ENCODE measurements around the gene CHTF18. TPM values are rescaled to one million over a fixed set of nuclear protein-coding genes. Genes with fewer than 3 reads are reported as not detected.

The CHTF18 gene
- total and polyA plus RNA-seq, 2 donors (not counting 3 experiments of a cell fraction or from before 2014, with no cell fraction given), result 33.0 to 69.5 TPM

GRCh38 chr16:760545-761343 lies 27.7 kb upstream of the CHTF18 start, which contains the start of gene MSLN:
TSS of gene MSLN (plus strand) at chr16:760734. CDS start at chr16:762681, 1,947 bp downstream.
- DNase-seq (ENCODE audit: low read depth, low spot score), result no peak
- no peaks in the 10 kb centered on the region for H3K9me1 ChIP-seq (replicated peaks; ENCODE audit: control insufficient read depth, extremely low read depth, insufficient read depth, low read length)
- no peak within 1 kb of the TSS for H3K9ac ChIP-seq (replicated peaks; ENCODE audit: extremely low read depth, insufficient read depth, low read length)
- H3K79me2 ChIP-seq (ENCODE audit: control insufficient read depth, insufficient read depth, low read length), result no peaks in the 10 kb centered on the region
- ChIA-PET POLR2A (no interaction called here), CTCF (interaction anchor here (1.0 to 1.3 kb wide), 2 partner anchors 12 to 28 kb away, joined by 3 to 4 read pairs; no protein-coding TSS in a partner anchor)
- FAIRE-seq, result no peak
- no TSS peak for BruUV-seq (replicated peaks)
- no peak within 1 kb of the TSS for H3K27ac ChIP-seq (ENCODE audit: insufficient read depth, low read depth, low read length)
- no peaks in the 10 kb centered on the region for H4K20me1 ChIP-seq (replicated peaks; ENCODE audit: control insufficient read depth, extremely low read depth, insufficient read depth, low read length)
- dilution Hi-C loops (cut with MboI; ENCODE audit: extremely low pct_ligation_motif_present, low sequenced_read_pairs), result no loop called here
- H3K4me2 ChIP-seq (ENCODE audit: insufficient read depth, low read length), result no peak within 1 kb of the TSS
- H2AFZ ChIP-seq (ENCODE audit: low read depth, low read length), result no peak within 1 kb of the TSS
- TF ChIP-seq FOS (IDR thresholded peaks at IDR 0.05; ENCODE audit: borderline replicate concordance, insufficient read depth, low read length) (no peak), MYC (IDR thresholded peaks at IDR 0.05; ENCODE audit: low read depth, low read length) (no peak), GATA2 (IDR thresholded peaks at IDR 0.05; ENCODE audit: insufficient read depth, insufficient read length, low read depth, low read length) (no peak), MAX (IDR thresholded peaks at IDR 0.05; ENCODE audit: insufficient read depth, insufficient read length) (no peak), CTCF (IDR thresholded peaks at IDR 0.05; ENCODE audit: extremely low read depth in 1 of 2, insufficient read depth in 1 of 2, low read depth in 1 of 2, low read length in 2 of 2) (no peak)
- no peaks in the 10 kb centered on the region for H3K4me1 ChIP-seq (ENCODE audit: control insufficient read depth, extremely low read depth, insufficient read depth, low read length)
- intact Hi-C loops (cut with micrococcal nuclease), result no loop called here
- no peaks in the 10 kb centered on the region for H3K36me3 ChIP-seq (ENCODE audit: control insufficient read depth in 2 of 2, extremely low read depth in 1 of 2, insufficient read depth in 2 of 2, low read length in 2 of 2)
- H3K4me3 ChIP-seq (replicated peaks in 1 of 3; ENCODE audit: insufficient read depth in 1 of 3, low read depth in 1 of 3, low read length in 3 of 3), result no peak within 1 kb of the TSS
- no peaks in the 10 kb centered on the region for H3K9me3 ChIP-seq (replicated peaks; ENCODE audit: control insufficient read depth, insufficient read depth, low read length)
- H3K27me3 ChIP-seq (ENCODE audit: control insufficient read depth in 2 of 2, insufficient read depth in 2 of 2, low read length in 2 of 2), result peaks cover 0 to 1% of the 10 kb centered on the region in 2 experiments

Data from endothelial cell of umbilical vein (primary cell).